Measurements from ENCODE around the gene P4HA1.
"Not testable (repeated sequence)": the region's sequence is repeated elsewhere in the genome, so short reads cannot be mapped to it uniquely, and the experiment has no call there.

Gene P4HA1

GRCh38 chr10:73126343-73126742, 29.7 kb upstream of the P4HA1 start:
- no peak overlapping the region for H3K27ac ChIP-seq
- TF ChIP-seq ZFX (IDR thresholded peaks at IDR 0.05; ENCODE audit: borderline replicate concordance) (no peak), CTCF (IDR thresholded peaks at IDR 0.05) (no peak)

- TF ChIP-seq ZFX (IDR thresholded peaks at IDR 0.05; ENCODE audit: borderline replicate concordance) (no peak), CTCF (IDR thresholded peaks at IDR 0.05) (no peak)
- H3K27ac ChIP-seq, result peak overlapping the region; percentile 56
Observed at GRCh38 chr10:73119952-73120351, 23.3 kb upstream of the P4HA1 start.

GRCh38 chr10:73119457-73119856, 22.8 kb upstream of the P4HA1 start:
- H3K27ac ChIP-seq, result peak overlapping the region; percentile 56
- TF ChIP-seq ZFX (IDR thresholded peaks at IDR 0.05; ENCODE audit: borderline replicate concordance), result no peak
- no peak for TF ChIP-seq CTCF (IDR thresholded peaks at IDR 0.05)

GRCh38 chr10:73117976-73118743, 21.5 kb upstream of the P4HA1 start:
- TF ChIP-seq ZFX (IDR thresholded peaks at IDR 0.05; ENCODE audit: borderline replicate concordance), result no peak
- H3K27ac ChIP-seq, result peak overlapping the region; percentile 56

GRCh38 chr10:73116017-73116416, 19.4 kb upstream of the P4HA1 start:
- H3K27ac ChIP-seq, result no peak overlapping the region
- no peak for TF ChIP-seq ZFX (IDR thresholded peaks at IDR 0.05; ENCODE audit: borderline replicate concordance)
- no peak for TF ChIP-seq CTCF (IDR thresholded peaks at IDR 0.05)

GRCh38 chr10:73113551-73113950, 16.9 kb upstream of the P4HA1 start:
- TF ChIP-seq ZFX (IDR thresholded peaks at IDR 0.05; ENCODE audit: borderline replicate concordance), result no peak
- no peak for TF ChIP-seq CTCF (IDR thresholded peaks at IDR 0.05)
- H3K27ac ChIP-seq, result no peak overlapping the region

- not testable (repeated sequence) for H3K27ac ChIP-seq
Observed at GRCh38 chr10:73112032-73112431, 15.4 kb upstream of the P4HA1 start.

GRCh38 chr10:73110345-73110849, 13.7 kb upstream of the P4HA1 start, which contains the start of gene NUDT13:
NUDT13 (plus strand) TSS chr10:73110455; CDS start chr10:73114366, 3,911 bp downstream.
- H3K27ac ChIP-seq, result peak within 1 kb of the TSS; percentile 78
- TF ChIP-seq CTCF (IDR thresholded peaks at IDR 0.05) (no peak), ZFX (IDR thresholded peaks at IDR 0.05; ENCODE audit: borderline replicate concordance) (no peak)

- H3K27ac ChIP-seq, result not testable (repeated sequence)
Observed at GRCh38 chr10:73109248-73109652, 12.6 kb upstream of the P4HA1 start.

Data from 22Rv1 (cell line).